NCI-H510A (cell line): ENCODE measurements around the gene OR5T3.
"Not testable (repeated sequence)": the region's sequence is repeated elsewhere in the genome, so short reads cannot be mapped to it uniquely, and the experiment has no call there.

Experiments
- DNase-seq: peaks from one replicate; lab custom pipeline; 2025; lab: John Stamatoyannopoulos, UW

Gene OR5T3

GRCh38 chr11:56251954-56252353 is at the start of gene OR5T3:
Gene OR5T3 (plus strand): TSS chr11:56252254. CDS start chr11:56252254, 0 bp downstream.
- no peak for DNase-seq

GRCh38 chr11:56207790-56208189 is 44.3 kb upstream of the OR5T3 start:
- no peak for DNase-seq

DNA sequence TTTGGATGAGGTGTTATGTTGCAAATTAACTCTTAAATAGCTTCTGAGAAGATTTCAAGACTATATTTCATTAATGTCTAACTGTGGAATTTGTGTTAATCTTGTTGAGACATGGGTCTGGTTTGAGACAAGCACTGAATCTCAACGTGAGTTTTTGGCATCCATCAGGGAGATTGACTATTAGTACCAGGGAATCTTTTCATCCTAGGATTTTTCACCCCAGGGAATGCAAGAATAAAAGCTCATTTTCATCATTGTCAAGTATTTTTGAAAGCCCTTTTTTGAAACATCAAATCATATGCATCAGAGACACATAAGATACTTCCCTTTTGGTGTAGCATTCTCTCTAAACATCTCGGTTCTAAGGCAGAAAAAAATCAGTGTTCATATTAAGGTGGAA is 37.5 kb upstream of the OR5T3 start:
- DNase-seq = no peak

GRCh38 chr11:56219735-56220134 is 32.3 kb upstream of the OR5T3 start:
- DNase-seq = not testable (repeated sequence)

- no peak for DNase-seq
These were observed 17.9 kb upstream of the OR5T3 start, which contains the start of gene OR5T2 for GRCh38 chr11:56234155-56234554. Gene OR5T2 (minus strand): TSS chr11:56234255. CDS start chr11:56233062, 1,193 bp downstream.

- no peak for DNase-seq
These were observed 19.0 kb downstream of the OR5T3 start for GRCh38 chr11:56271092-56271491.

GRCh38 chr11:56273854-56274253 is 21.8 kb downstream of the OR5T3 start, which contains the start of gene OR5T1:
Gene OR5T1 (plus strand): TSS chr11:56274154. CDS start chr11:56275639, 1,485 bp downstream.
- DNase-seq = no peak

GRCh38 chr11:56292154-56292553 is 40.1 kb downstream of the OR5T3 start, which contains the start of gene OR8H1:
Gene OR8H1 (minus strand): TSS chr11:56292254. CDS start chr11:56291062, 1,192 bp downstream.
- no peak for DNase-seq

DNA sequence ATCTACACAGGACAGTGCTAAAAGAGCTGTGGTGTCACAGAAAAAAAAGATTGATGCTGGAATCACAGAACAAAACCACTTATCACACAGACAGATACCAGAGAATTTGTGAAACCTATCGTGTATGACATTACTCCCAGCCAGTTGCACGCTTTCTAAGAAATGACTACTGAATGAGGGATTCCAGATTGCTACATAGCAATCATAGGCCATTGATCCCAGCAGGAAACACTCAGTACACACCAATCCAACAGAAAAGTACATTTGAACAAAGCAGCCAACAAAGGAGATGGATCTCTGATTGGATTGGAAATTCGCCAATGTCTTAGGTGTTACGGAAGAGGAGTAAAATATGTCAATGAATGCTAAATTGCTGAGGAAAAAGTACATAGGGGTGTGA is 44.8 kb downstream of the OR5T3 start:
- no peak for DNase-seq
